GM19193 (cell line): ENCODE data around the gene NAV2.

ENCODE experiments used
- POLR2A ChIP-seq: IDR thresholded peaks from 4 replicates; pipeline ENCODE4 v1.6.1; 2011; ENCODE audit not compliant: insufficient read depth, insufficient read length; ENCODE audit errors: extremely low read depth

Gene NAV2

DNA sequence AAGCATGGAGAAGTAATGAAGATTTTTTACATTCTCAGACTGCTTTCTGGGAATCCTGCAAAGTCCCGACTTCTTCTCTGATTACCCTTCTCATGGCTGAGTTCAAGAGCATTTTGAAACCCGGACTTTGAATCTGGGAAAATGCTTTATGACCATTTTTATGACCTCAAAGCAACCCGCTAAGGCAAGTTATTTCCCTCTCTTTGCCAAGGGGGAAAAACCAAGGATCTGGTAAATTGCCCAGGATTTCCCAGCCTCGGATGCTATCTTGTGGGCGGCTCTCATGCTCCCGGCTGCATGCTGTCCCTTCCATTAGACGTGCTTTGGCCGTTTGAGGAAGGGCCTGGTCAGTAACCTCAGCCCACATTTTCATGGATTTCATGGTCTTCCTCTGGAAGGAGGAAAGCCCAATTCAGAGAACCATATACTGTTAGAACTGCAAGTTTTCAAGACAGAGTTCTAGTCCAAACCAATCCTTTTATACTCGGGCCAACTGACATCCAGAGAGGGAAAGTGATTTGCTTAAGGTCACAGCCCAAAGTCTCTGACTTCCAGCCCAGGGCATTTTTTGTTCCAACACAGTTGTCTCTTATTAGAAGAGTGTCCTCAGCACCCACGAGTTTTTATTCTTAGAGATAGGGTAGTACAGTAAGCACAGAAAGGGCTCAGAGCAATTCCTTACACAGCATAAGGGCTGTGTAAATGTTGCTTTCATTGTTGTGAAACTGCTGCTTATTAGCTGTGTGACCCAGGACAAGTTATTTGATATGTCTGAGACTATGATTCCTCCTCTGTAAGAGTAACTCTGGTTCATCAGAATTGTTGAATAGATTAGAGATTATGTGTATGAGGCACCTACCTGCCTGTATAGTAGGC, 77.4 kb downstream of the NAV2 start:
- TF ChIP-seq POLR2A = no peak

DNA sequence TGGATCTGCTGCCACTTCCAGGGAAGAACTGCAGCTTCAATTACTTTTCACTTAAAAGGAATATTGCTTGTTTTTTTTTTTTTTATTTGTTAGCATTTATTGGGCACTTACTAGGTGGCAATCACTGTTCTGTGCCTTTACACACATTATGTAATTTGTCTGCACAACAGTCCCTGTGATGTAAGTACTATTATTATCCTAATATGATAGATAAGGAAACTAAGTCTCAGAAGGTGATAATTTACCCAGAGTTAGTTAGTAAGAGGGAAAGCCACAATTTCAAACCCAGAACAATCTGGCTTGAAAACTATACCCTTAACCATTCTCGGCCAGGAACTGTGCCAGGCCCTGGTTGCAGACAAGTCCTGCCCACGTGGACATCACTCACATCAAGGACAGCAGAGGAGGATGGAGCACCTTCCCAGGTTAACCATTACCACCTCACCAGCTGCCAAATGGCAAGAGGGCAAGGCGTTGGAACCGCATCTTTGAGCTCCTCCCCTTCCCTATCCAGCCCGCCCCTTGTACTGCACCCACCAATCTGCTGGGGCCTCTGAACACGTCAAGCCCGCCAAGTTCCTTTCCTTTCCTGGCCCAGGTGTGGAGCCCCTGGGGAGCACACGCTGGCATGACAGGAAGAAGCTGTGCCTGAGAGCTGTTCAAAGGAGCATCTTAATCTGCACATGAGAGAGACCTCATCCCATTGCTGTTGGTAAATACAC, 78.4 kb downstream of the NAV2 start:
- TF ChIP-seq POLR2A = no peak

DNA sequence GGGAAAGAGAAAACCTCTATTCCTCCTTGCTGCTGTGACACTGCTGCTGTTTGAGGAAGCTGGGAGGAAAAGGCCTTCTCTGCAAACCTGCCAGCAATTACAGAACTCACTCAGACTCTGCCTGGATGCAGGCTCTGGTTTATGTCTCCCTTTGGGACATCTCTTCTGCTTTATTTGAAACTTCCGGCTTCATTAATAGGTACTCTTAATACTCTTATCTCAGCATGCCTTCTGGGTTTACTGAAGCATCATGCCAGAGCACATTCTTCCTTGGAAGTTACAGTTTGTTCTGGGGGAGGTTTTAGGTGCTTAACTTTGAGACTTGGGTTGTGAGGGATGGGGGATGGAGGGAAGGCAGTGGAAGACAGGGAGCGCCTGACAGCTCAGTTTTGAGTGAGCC, 79.9 kb downstream of the NAV2 start:
- no peak for TF ChIP-seq POLR2A

DNA sequence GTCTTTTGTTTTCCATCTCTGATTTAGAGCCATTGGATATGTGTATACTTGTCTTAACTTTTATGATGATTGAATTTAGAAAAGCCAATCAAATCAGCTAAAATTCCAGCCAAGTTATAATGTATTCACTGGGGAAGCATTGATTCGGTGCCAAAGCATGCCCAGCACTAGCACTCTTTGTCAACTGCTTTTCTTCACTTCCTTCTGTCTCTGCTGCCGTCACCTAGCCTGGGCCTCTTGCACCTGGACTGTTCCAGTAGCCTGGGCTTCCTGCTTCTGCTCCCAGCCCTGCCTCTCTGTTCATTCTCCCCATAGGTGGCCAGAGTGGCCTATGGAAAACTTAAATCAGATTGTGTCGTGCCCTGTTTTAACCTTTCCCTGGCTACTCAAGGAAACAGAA, 80.7 kb downstream of the NAV2 start:
- no peak for TF ChIP-seq POLR2A

DNA sequence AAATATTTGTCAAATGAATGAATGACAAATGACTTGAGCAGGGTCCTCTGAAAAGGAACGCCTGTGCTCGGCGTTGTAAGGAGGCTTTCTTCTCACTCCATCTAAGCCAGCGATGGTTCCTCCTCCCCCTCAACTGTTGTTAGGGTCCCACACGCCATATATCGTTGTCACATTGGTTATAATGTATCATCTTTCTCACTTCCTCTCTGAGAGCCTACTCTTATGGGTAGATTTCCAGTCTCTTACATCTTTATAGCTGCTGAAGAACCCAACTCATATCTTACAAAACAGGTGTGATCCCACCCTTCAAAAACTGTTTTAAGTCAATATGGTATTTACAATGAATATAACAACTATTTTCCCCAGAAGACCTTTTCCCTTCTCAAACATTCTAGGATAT, 81.5 kb downstream of the NAV2 start:
- no peak for TF ChIP-seq POLR2A

DNA sequence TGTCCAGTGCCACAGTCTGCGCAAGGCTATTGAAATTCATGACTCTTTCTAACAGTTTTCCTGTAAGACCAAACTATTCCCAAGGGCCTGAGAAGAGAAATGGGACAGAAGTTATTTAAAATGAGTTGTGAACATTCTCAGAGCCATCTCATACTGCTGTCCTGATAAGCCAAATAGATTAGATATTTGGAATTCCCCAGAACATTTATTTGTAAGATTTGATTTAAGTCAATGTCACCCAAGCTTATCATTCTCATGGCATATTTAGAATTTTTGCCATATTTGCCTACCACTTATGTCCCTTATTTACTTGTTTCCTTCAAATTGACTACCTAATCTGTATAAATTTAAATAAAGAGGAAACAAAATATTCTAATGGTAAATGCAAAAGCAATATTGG, 82.4 kb downstream of the NAV2 start:
- TF ChIP-seq POLR2A = no peak

GRCh38 chr11:19800162-19800561, 87.5 kb downstream of the NAV2 start:
- no peak for TF ChIP-seq POLR2A

- no peak for TF ChIP-seq POLR2A
Measured at GRCh38 chr11:19800714-19801519, 88.3 kb downstream of the NAV2 start.

DNA sequence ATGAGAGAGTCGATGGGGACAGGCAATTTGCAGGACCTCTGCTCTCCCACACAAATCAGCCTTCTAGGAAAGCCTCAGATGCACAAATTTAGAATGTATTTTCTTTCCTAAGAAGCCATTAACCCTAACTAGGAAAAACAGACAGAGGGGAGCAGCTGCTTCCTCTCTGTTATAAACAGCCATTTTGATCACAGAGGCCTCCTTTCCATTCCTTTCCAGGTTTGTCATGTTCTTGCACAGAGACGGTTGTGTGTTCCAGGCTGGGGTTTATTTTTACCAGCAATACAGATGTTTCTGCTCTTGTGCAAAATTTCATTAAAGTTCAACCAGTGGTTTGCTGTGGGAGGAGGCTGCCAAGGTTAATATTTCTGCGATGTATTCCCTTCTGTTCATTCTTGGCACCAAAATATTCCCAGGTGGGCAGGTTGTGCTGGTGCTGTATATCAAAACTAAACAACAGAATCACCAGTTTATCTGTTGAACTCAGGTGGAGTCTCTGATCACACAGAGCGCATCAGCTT, 90.2 kb downstream of the NAV2 start:
- TF ChIP-seq POLR2A = no peak

DNA sequence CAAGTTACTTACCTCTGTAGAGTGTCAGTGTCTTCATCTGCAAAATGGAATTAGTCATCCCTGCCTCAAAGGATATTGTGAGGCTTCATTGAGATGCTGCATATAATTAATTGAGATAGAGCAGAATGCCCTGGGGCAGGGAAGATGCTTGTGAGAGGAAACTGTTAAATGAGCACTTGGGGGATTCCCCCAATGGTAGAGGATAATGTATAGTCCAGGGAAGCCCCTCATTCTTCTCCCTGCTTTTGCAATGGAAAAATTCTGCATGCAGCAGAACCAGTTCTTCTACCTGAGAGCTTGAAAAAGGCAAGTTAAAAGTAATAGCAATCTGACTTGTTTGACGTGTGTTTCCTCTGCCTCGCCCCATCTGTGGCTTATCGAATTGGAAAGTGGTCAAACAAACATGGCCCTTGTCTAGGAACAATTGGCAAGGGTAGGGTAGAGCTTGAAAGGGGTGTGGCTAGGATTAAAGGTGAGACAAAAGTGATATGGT, 90.9 kb downstream of the NAV2 start:
- TF ChIP-seq POLR2A = no peak

DNA sequence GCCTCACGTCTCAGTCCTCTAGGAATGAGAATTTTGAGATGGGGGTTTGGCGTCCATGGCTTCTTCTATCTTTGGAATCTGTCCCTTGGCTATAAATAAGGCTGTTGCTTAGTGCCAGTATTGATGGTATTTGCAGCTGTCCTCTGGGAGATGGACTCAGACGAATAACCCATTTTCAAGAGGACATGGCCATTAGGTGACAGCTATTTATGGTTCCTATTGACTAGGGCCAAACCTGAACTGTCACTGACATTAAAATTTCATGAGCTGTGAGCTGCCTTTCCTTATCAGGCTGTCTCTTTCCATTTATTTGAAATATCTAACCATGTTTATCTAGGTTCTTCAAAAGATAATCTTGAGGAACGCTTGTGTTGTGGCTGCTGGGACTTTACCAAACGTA, 92.7 kb downstream of the NAV2 start:
- TF ChIP-seq POLR2A = no peak

DNA sequence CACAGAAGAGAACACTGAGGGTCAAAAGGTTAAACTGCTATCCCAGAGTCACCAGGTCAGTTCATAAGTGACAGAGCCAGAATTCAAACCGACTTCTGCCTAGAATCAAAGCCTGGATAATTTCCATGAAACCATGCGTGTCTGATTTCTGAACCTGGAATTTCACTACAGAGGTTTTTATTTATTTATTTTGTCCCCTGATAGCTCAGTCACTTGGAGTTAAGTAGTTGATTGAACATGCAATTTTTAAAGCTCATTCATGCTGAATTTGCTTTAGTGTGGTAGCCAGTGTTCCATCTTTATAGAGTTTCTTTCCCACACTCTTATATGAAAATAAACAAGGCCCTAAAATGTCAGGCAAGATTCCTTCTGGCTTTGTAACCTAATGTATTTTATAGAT, 93.2 kb downstream of the NAV2 start:
- TF ChIP-seq POLR2A = no peak

DNA sequence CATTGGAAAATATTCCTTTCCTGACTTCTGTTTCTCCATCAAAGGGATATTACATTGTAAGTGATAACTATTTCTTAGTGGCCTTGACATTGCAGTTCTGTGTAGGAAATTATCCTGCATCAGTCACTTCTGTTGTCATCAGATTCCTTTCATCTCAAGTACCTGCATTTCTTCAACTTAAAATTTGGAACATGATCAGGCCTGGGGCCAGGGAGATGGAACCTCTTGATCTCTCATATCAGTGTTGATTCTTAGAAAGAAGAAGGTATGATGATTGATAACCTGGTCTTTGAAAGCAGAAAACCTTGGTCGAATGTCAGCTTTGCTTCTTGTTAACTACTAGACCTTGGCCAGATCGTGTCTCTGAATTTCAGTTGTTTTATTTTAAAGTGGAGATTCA, 93.6 kb downstream of the NAV2 start:
- TF ChIP-seq POLR2A = no peak

DNA sequence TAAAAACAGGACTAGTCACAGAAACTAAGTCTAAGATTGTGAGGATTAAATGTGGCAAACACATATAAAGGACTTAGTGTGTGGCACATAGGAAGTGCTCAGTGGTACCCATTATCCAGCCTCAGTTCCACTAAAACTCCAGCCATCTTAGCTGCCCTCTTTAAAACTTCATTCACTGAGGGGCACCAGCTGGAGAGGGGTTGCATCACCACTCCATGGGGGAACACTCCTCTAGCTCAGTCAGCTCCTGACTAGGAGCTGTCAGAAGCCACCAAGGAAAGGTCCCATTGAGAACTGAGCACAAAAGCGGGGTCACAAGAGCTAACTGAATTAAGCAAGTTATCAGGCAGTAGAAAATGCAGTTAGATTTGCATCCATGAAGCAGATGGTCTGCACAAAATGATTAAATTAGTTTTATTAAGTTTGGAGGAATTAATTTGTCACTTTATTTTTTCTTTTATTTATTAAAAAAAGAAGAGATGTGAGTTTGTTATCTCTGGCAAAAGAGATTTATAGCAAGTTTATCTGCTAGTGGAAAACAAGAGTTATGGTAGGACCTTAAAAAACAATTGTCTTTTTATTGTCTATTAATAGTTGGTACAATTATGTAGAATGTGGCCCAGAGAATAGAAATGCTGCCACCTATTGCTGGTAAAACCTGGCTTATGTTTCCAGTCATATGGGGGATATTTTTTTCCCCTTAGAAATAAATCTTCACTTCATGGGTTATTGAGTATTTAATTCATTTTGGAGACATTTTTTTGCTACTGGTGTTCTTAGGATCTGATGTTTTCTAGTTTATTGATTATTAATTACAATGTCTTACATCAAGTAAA, 95.7 kb downstream of the NAV2 start:
- no peak for TF ChIP-seq POLR2A
